Activated naive CD4-positive, alpha-beta T cell treated with anti-CD3 and anti-CD28 coated beads, Interleukin-2, amount 10 ng/mL, durations not matched to agents 7 days and 5 days (primary cell): Measurements from ENCODE around the gene DCP2.

ENCODE experiments used
- CTCF ChIA-PET: fragments of 350-600 bp; sonication (Branson Sonifier 250); formaldehyde crosslinking; loops from one replicate; lab custom pipeline; 2021; ENCODE audit warnings: antibody characterized with exemption; lab: Charles Lee
- DNase-seq: peaks from one replicate; pipeline ENCODE4 v3.0.0-alpha.2; 2020
- H3K27ac Mint-ChIP-seq: one replicate; pipeline ENCODE4 v1.8.0; 2021; ENCODE audit warnings: mild to moderate bottlenecking, moderate library complexity, mixed read lengths
- H3K27me3 Mint-ChIP-seq: one replicate; pipeline ENCODE4 v1.8.0; 2021; ENCODE audit warnings: mild to moderate bottlenecking, mixed read lengths
- H3K36me3 Mint-ChIP-seq: one replicate; pipeline ENCODE4 v1.8.0; 2021; ENCODE audit warnings: mixed read lengths
- H3K4me1 Mint-ChIP-seq: one replicate; pipeline ENCODE4 v1.8.0; 2021; ENCODE audit warnings: mixed read lengths
- H3K4me3 Mint-ChIP-seq: one replicate; pipeline ENCODE4 v1.8.0; 2021; ENCODE audit warnings: mild to moderate bottlenecking, moderate library complexity, mixed read lengths
- H3K9me3 Mint-ChIP-seq: one replicate; pipeline ENCODE4 v1.8.0; 2021; ENCODE audit warnings: mixed read lengths

The DCP2 gene

GRCh38 chr5:113017881-113018635 is 41.5 kb downstream of the DCP2 start:
- H3K9me3 Mint-ChIP-seq = no peaks in the 10 kb centered on the region
- H3K27ac Mint-ChIP-seq = peak overlapping the region; percentile 52
- H3K4me1 Mint-ChIP-seq = peaks cover 58% of the 10 kb centered on the region
- H3K27me3 Mint-ChIP-seq = no peaks in the 10 kb centered on the region
- H3K36me3 Mint-ChIP-seq = peaks cover 73% of the 10 kb centered on the region
- CTCF ChIA-PET = interaction anchor here (1.1 to 2.0 kb wide), 3 partner anchors 22 to 319 kb away, joined by 3 to 7 read pairs (median 3); no protein-coding TSS in a partner anchor
- no peak for DNase-seq
- H3K4me3 Mint-ChIP-seq = no peak overlapping the region

GRCh38 chr5:113020461-113021273 is 44.1 kb downstream of the DCP2 start:
- H3K36me3 Mint-ChIP-seq = peaks cover 65% of the 10 kb centered on the region
- H3K9me3 Mint-ChIP-seq = no peaks in the 10 kb centered on the region
- CTCF ChIA-PET = interaction anchor here (1.4 kb wide), 1 partner anchor 24 kb away, joined by 7 read pairs; no protein-coding TSS in a partner anchor
- peak; percentile 37 for DNase-seq
- H3K4me3 Mint-ChIP-seq = peak overlapping the region; percentile 40
- H3K27me3 Mint-ChIP-seq = no peaks in the 10 kb centered on the region
- H3K4me1 Mint-ChIP-seq = peaks cover 73% of the 10 kb centered on the region
- H3K27ac Mint-ChIP-seq = peak overlapping the region; percentile 92

- CTCF ChIA-PET = interaction anchor here (0.7 to 1.4 kb wide), 4 partner anchors 18 to 314 kb away, joined by 3 to 6 read pairs (median 4); no protein-coding TSS in a partner anchor
- no peak for DNase-seq
- Mint-ChIP-seq H3K4me3 (peak overlapping the region; percentile 55), H3K4me1 (peaks cover 68% of the 10 kb centered on the region), H3K36me3 (peaks cover 71% of the 10 kb centered on the region), H3K27ac (peak overlapping the region; percentile 94), H3K27me3 (no peaks in the 10 kb centered on the region), H3K9me3 (no peaks in the 10 kb centered on the region)
These were observed 46.1 kb downstream of the DCP2 start for GRCh38 chr5:113022661-113023060.

GRCh38 chr5:113024076-113024697 is 47.6 kb downstream of the DCP2 start:
- H3K27ac Mint-ChIP-seq = peak overlapping the region; percentile 94
- peaks cover 60% of the 10 kb centered on the region for H3K36me3 Mint-ChIP-seq

GRCh38 chr5:113025596-113025995 is 49.0 kb downstream of the DCP2 start:
- Mint-ChIP-seq H3K9me3 (no peaks in the 10 kb centered on the region), H3K27ac (peak overlapping the region; percentile 60)

More at GRCh38 chr5:113024076-113024697, 47.6 kb downstream of the DCP2 start:
- CTCF ChIA-PET = interaction anchor here (0.5 to 1.4 kb wide), 2 partner anchors 28 to 472 kb away, joined by 3 to 6 read pairs; no protein-coding TSS in a partner anchor
- no peaks in the 10 kb centered on the region for H3K27me3 Mint-ChIP-seq
- DNase-seq = no peak
- no peaks in the 10 kb centered on the region for H3K9me3 Mint-ChIP-seq
- peaks cover 53% of the 10 kb centered on the region for H3K4me1 Mint-ChIP-seq
- H3K4me3 Mint-ChIP-seq = no peak overlapping the region

GRCh38 chr5:113026211-113026610 is 49.6 kb downstream of the DCP2 start:
- no peak for DNase-seq
- Mint-ChIP-seq H3K36me3 (peaks cover 54% of the 10 kb centered on the region), H3K4me3 (no peak overlapping the region), H3K4me1 (peaks cover 34% of the 10 kb centered on the region), H3K9me3 (no peaks in the 10 kb centered on the region), H3K27ac (no peak overlapping the region), H3K27me3 (no peaks in the 10 kb centered on the region)
- CTCF ChIA-PET = no interaction called here

More at GRCh38 chr5:113025596-113025995, 49.0 kb downstream of the DCP2 start:
- no peak overlapping the region for H3K4me3 Mint-ChIP-seq
- peaks cover 60% of the 10 kb centered on the region for H3K36me3 Mint-ChIP-seq
- H3K4me1 Mint-ChIP-seq = peaks cover 40% of the 10 kb centered on the region
- no peaks in the 10 kb centered on the region for H3K27me3 Mint-ChIP-seq
- CTCF ChIA-PET = no interaction called here
- DNase-seq = no peak

GRCh38 chr5:113027015-113027414 is 50.4 kb downstream of the DCP2 start:
- peaks cover 47% of the 10 kb centered on the region for H3K36me3 Mint-ChIP-seq
- CTCF ChIA-PET = no interaction called here
- H3K27me3 Mint-ChIP-seq = no peaks in the 10 kb centered on the region
- DNase-seq = no peak
- peak overlapping the region; percentile 64 for H3K27ac Mint-ChIP-seq
- peaks cover 27% of the 10 kb centered on the region for H3K4me1 Mint-ChIP-seq
- no peaks in the 10 kb centered on the region for H3K9me3 Mint-ChIP-seq
- no peak overlapping the region for H3K4me3 Mint-ChIP-seq

GRCh38 chr5:113027431-113027830 is 50.8 kb downstream of the DCP2 start:
- Mint-ChIP-seq H3K27me3 (no peaks in the 10 kb centered on the region), H3K4me3 (no peak overlapping the region), H3K36me3 (peaks cover 47% of the 10 kb centered on the region), H3K4me1 (peaks cover 23% of the 10 kb centered on the region), H3K27ac (peak overlapping the region; percentile 64), H3K9me3 (no peaks in the 10 kb centered on the region)
- CTCF ChIA-PET = no interaction called here
- DNase-seq = no peak

- CTCF ChIA-PET = interaction anchor here (0.6 to 1.4 kb wide), 2 partner anchors 33 to 541 kb away, joined by 3 to 4 read pairs; no protein-coding TSS in a partner anchor
- Mint-ChIP-seq H3K4me1 (peaks cover 3% of the 10 kb centered on the region), H3K9me3 (no peaks in the 10 kb centered on the region), H3K36me3 (peaks cover 31% of the 10 kb centered on the region), H3K27ac (no peak overlapping the region), H3K4me3 (no peak overlapping the region), H3K27me3 (no peaks in the 10 kb centered on the region)
- no peak for DNase-seq
These were observed 53.0 kb downstream of the DCP2 start for GRCh38 chr5:113029614-113030013.

- H3K36me3 Mint-ChIP-seq = peaks cover 21% of the 10 kb centered on the region
- DNase-seq = no peak
- CTCF ChIA-PET = interaction anchor here (0.7 to 1.0 kb wide), 3 partner anchors 32 to 35 kb away, joined by 3 to 5 read pairs (median 3); no protein-coding TSS in a partner anchor
- H3K4me1 Mint-ChIP-seq = no peaks in the 10 kb centered on the region
- no peaks in the 10 kb centered on the region for H3K27me3 Mint-ChIP-seq
- H3K27ac Mint-ChIP-seq = no peak overlapping the region
- H3K4me3 Mint-ChIP-seq = no peak overlapping the region
- no peaks in the 10 kb centered on the region for H3K9me3 Mint-ChIP-seq
These were observed 54.5 kb downstream of the DCP2 start for GRCh38 chr5:113031104-113031503.

- Mint-ChIP-seq H3K4me1 (no peaks in the 10 kb centered on the region), H3K27ac (no peak overlapping the region), H3K36me3 (peaks cover 19% of the 10 kb centered on the region), H3K9me3 (no peaks in the 10 kb centered on the region), H3K4me3 (no peak overlapping the region), H3K27me3 (no peaks in the 10 kb centered on the region)
- CTCF ChIA-PET = interaction anchor here (0.7 to 1.0 kb wide), 2 partner anchors 33 to 35 kb away, joined by 3 to 5 read pairs; no protein-coding TSS in a partner anchor
- DNase-seq = no peak
These were observed 55.0 kb downstream of the DCP2 start for GRCh38 chr5:113031557-113031956.

GRCh38 chr5:113034182-113034773 is 57.7 kb downstream of the DCP2 start:
- Mint-ChIP-seq H3K9me3 (no peaks in the 10 kb centered on the region), H3K4me1 (no peaks in the 10 kb centered on the region), H3K27ac (no peak overlapping the region), H3K4me3 (no peak overlapping the region), H3K36me3 (peaks cover 6% of the 10 kb centered on the region), H3K27me3 (no peaks in the 10 kb centered on the region)
- DNase-seq = no peak
- CTCF ChIA-PET = no interaction called here

GRCh38 chr5:113035096-113035495 is 58.5 kb downstream of the DCP2 start:
- Mint-ChIP-seq H3K36me3 (no peaks in the 10 kb centered on the region), H3K27ac (no peak overlapping the region), H3K27me3 (no peaks in the 10 kb centered on the region), H3K9me3 (no peaks in the 10 kb centered on the region), H3K4me1 (no peaks in the 10 kb centered on the region), H3K4me3 (no peak overlapping the region)
- CTCF ChIA-PET = no interaction called here
- no peak for DNase-seq
